HUDEP-2 (cell line): Measurements from ENCODE around the gene LZTFL1.
A peak's percentile ranks its signal among the peaks of the same experiment; 100 is the strongest.

Source experiments
- DNase-seq, 76 experiments: peaks; one replicate each; lab custom pipeline; 2025; ENCODE audit not compliant: unreplicated experiment in 76 of 76; lab: John Stamatoyannopoulos, UW

Gene LZTFL1

GRCh38 chr3:45841757-45842491, at the start of gene LZTFL1:
Gene LZTFL1, minus strand, starts transcription at chr3:45842119. Its CDS starts 128 bp downstream, at chr3:45841991.
- peak in 75 of 76 experiments; percentile 25 to 95 (median 87) for DNase-seq

GRCh38 chr3:45890405-45890804, 48.5 kb upstream of the LZTFL1 start:
- DNase-seq, result peak in 1 of 76 experiments; percentile 5

GRCh38 chr3:45889337-45889736, 47.4 kb upstream of the LZTFL1 start:
- no peak for DNase-seq

- DNase-seq, result no peak
These were observed 46.0 kb upstream of the LZTFL1 start for GRCh38 chr3:45887759-45888511.

- no peak for DNase-seq
These were observed 45.4 kb upstream of the LZTFL1 start for GRCh38 chr3:45887285-45887684.

GRCh38 chr3:45885979-45886705, 44.2 kb upstream of the LZTFL1 start, which contains the start of gene CCR9:
Gene CCR9, plus strand, starts transcription at chr3:45886543. Its CDS starts 8,391 bp downstream, at chr3:45894934.
- no peak for DNase-seq

GRCh38 chr3:45884368-45885201, 42.7 kb upstream of the LZTFL1 start:
- no peak for DNase-seq

GRCh38 chr3:45881078-45882022, 39.4 kb upstream of the LZTFL1 start:
- DNase-seq, result peak in 7 of 76 experiments; percentile 0 to 43 (median 13)

- no peak for DNase-seq
These were observed 38.8 kb upstream of the LZTFL1 start for GRCh38 chr3:45880725-45881077.

- DNase-seq, result no peak
These were observed 36.2 kb upstream of the LZTFL1 start for GRCh38 chr3:45878124-45878523.

- peak in 2 of 76 experiments; percentile 2 to 7 for DNase-seq
These were observed 32.9 kb upstream of the LZTFL1 start for GRCh38 chr3:45874677-45875346.

GRCh38 chr3:45873638-45874037, 31.7 kb upstream of the LZTFL1 start:
- DNase-seq, result no peak

- DNase-seq, result no peak
These were observed 31.1 kb upstream of the LZTFL1 start for GRCh38 chr3:45873036-45873435.

GRCh38 chr3:45872569-45872968, 30.6 kb upstream of the LZTFL1 start:
- no peak for DNase-seq

GRCh38 chr3:45871780-45872179, 29.9 kb upstream of the LZTFL1 start:
- DNase-seq, result no peak

GRCh38 chr3:45870099-45870498, 28.2 kb upstream of the LZTFL1 start:
- DNase-seq, result no peak

- DNase-seq, result no peak
These were observed 27.7 kb upstream of the LZTFL1 start for GRCh38 chr3:45869638-45870037.

GRCh38 chr3:45868650-45869049, 26.7 kb upstream of the LZTFL1 start:
- DNase-seq, result no peak

- no peak for DNase-seq
These were observed 26.3 kb upstream of the LZTFL1 start for GRCh38 chr3:45868213-45868612.
